AG04449 (cell line): ENCODE data around the gene DEUP1.

Experiments used
- CTCF ChIA-PET: fragments of 350-600 bp; formaldehyde crosslinking; extraction: SDS; loops from one replicate; lab custom pipeline; 2021; ENCODE audit warnings: antibody characterized with exemption; lab: Yijun Ruan, JAX
- POLR2A ChIA-PET: fragments of 400-600, 350-600 bp; formaldehyde crosslinking; extraction: SDS; loops from one replicate; lab custom pipeline; 2020; ENCODE audit warnings: antibody characterized with exemption, inconsistent platforms; lab: Yijun Ruan, JAX
- DNase-seq: peaks from one replicate; pipeline ENCODE4 v3.0.0-alpha.2; 2010; ENCODE audit warnings: low read depth, low spot score
- H3K4me3 ChIP-seq: 2 replicates; pipeline ENCODE4 v1.5.1; 2011; ENCODE audit warnings: low read depth, mild to moderate bottlenecking, control low read depth, low read length
- CTCF ChIP-seq: IDR thresholded peaks from one replicate; pipeline ENCODE4 v1.5.1; 2011; ENCODE audit warnings: mild to moderate bottlenecking, moderate library complexity, low read length, control low read depth, inconsistent platforms; ENCODE audit not compliant: insufficient read depth; ENCODE audit errors: missing control alignments

The DEUP1 gene

GRCh38 chr11:93482556-93482955, 152.0 kb downstream of the DEUP1 start:
- H3K4me3 ChIP-seq, result no peak overlapping the region
- no peak for DNase-seq
- TF ChIP-seq CTCF, result no peak
- ChIA-PET CTCF (no interaction called here), POLR2A (no interaction called here)

- DNase-seq, result no peak
- CTCF ChIA-PET, result no interaction called here
- TF ChIP-seq CTCF, result no peak
- H3K4me3 ChIP-seq, result no peak overlapping the region
- POLR2A ChIA-PET, result no interaction called here
Observed at GRCh38 chr11:93484716-93485115, 154.2 kb downstream of the DEUP1 start.

GRCh38 chr11:93485983-93486382, 155.4 kb downstream of the DEUP1 start:
- TF ChIP-seq CTCF, result no peak
- H3K4me3 ChIP-seq, result no peak overlapping the region
- no peak for DNase-seq
- CTCF ChIA-PET, result interaction anchor here (1.0 kb wide), 1 partner anchor 56 kb away, joined by 3 read pairs; no protein-coding TSS in a partner anchor
- POLR2A ChIA-PET, result no interaction called here

GRCh38 chr11:93487032-93487483, 156.5 kb downstream of the DEUP1 start:
- CTCF ChIA-PET, result interaction anchor here (1.0 kb wide), 1 partner anchor 55 kb away, joined by 3 read pairs; no protein-coding TSS in a partner anchor
- H3K4me3 ChIP-seq, result no peak overlapping the region
- no peak for DNase-seq
- TF ChIP-seq CTCF, result no peak
- POLR2A ChIA-PET, result no interaction called here
